GM19035 (cell line): ENCODE measurements around the gene PTPRN2.

Source experiments
- ATAC-seq: cut with Tn5 transposase; IDR thresholded peaks from one replicate; pipeline ENCODE4 v1.9.1; 2021; ENCODE audit not compliant: unreplicated experiment

PTPRN2 gene

DNA sequence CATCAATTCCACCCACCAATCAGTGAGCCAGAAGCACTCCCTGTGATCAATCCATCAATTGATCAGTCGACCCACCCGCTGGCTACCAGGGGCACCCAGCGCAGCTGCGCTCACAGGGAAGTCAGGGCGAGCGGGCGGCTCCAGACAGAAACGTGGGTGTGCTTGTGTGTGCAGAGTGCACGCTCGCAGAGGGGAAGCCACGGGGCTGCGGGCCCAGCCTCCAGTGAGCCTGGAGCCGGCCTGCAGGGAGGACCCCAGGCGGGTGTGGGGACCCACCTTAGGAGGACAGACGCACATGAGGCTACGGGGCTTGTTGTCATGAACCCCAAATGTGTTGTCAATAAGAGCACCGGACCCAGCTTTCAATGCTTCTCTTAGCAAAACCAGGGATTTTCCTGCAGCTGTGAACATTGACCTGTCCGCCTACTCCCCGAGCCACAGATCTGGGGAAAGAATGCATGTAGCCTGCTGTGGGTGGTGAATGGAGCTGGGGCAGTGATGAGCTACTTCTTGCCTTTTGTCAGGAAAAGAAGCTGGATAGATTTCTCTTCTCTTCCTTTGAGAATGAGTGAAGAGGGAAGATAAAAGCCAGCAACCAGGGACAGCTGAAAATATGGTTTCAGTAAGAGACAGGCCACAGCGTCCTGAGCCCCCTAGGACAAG lies 753.0 kb downstream of the PTPRN2 start:
- no peak for ATAC-seq

DNA sequence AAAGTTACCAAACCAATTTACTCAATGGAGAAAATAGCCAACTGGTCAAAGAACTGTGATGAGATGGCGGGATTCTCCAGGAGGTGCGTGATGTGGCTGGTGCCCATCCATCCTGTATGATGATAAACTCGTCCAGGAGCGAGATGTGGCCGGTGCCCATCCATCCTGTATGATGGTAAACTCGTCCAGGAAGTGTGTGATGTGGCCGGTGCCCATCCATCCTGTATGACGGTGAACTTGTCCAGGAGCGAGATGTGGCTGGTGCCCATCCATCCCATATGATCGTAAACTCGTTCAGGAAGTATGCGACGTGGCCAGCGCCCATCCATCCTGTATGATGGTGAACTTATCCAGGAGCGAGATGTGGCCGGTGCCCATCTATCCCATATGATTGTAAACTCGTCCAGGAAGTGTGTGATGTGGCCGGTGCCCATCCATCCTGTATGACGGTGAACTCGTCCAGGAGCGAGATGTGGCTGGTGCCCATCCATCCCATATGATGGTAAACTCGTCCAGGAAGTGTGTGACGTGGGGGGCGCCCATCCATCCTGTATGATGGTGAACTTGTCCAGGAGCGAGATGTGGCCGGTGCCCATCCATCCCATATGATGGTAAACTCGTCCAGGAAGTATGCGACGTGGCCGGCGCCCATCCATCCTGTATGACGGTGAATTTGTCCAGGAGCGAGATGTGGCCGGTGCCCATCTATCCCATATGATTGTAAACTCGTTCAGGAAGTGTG lies 754.6 kb downstream of the PTPRN2 start:
- no peak for ATAC-seq

DNA sequence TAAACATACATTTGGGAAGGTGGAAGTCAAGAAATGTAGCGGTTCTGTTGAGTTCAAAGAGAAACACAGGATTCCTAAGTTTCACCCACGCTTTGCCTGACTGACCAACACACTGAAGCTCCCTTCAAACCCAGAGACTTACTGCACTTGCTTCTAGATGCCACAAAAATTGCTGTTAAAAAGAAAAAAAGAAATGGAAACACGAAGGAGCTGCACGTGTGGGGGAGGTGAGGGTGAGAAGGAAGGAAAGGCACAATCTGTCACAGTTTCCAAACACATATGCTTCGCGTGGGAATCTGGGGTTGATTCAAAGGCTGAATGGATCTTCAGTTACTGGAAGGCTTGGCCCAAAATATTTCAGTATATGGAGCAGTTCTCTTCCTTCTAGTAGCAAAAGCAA lies 755.2 kb downstream of the PTPRN2 start:
- ATAC-seq, result no peak

DNA sequence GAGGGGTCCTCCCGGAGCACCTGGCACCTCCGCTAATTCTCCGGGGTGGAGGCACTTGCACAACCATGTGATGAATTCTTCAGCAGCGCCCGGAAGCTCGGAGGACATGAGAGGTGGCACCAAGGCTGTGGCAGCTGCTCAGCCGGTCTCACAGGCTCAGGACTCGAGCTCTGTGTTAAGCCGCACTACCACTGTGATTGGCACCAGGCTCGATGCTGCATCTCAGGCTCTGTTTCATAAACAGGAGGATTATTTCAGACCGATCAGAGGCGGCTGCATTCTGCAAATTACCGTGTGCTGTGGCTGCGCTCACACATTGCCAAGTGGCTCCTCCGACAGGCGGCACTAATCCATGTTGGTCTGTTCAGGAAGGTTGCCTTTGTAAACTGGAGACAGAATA lies 755.6 kb downstream of the PTPRN2 start:
- ATAC-seq, result no peak

DNA sequence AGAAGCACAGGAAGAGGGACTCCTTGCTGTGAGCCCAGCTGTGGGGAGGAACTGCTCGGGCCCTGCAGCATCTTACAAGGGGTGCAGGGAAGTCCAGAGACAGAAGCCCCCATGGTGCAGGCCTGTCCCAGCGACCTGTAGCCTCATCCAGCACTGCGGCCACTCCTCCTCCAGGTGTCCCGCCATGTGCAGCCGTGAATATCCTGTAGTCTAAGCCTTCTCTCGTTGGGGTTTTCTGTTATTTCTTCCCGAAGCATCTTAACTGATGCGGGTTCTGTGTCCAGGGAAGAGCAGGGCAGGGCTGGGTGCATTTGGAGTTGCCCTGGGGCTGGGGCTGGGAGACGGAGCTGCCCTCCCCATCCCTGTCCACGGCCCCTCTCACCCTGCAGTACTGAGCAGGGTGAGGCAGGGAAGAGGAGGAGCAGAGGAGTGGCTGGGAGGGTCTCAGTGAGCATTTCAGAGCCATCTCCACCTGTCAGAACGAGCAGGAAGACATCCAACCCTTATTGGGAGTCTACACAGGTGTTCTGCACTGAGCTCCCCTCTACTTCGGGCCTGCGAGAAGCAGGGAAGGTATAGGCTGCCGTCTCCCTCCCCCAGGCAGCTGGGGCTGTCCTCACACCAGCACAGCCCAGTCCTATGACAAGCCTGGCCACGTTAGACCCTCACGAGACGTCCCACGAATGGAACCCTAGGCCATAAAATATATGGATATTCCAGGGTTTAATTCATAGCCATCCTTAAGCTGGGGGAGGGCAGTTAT lies 756.3 kb downstream of the PTPRN2 start:
- ATAC-seq, result no peak

DNA sequence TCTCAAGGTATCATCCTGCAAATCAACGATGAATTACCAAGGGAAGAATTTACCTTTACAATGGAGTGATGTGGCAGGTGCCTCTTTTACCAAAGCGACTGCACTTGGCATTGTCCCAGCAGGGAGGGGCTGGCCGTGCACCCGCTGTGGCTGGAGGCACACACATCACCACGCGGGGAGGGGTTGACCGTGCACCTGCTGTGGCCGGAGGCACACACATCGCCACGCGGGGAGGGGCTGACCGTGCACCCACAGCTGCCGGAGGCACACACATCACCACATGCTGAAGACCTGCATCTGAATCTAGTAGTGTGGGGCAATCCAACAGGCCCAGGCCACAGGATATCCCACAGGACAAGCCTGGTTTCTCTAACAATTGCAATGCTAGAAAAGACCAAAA lies 757.3 kb downstream of the PTPRN2 start:
- ATAC-seq, result no peak

DNA sequence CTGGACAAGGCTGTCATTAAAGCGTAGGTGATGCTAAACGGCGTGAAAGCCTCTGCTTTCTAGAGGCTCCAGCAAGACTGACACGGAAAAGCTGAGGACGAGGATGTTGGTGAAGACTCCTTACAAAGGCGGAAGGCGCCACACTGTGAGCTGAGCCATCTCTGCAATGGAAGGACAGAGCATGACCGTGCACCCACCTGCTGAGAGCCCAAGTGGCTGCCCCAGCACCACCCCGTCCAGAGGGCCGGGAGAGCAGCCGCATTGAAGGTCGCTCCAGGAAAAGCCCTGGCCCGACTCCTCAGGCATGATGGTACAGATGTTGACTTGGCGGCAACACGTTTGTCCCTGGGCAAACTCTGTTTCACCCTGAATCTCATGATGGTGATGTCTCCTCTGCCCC lies 758.1 kb downstream of the PTPRN2 start:
- no peak for ATAC-seq

DNA sequence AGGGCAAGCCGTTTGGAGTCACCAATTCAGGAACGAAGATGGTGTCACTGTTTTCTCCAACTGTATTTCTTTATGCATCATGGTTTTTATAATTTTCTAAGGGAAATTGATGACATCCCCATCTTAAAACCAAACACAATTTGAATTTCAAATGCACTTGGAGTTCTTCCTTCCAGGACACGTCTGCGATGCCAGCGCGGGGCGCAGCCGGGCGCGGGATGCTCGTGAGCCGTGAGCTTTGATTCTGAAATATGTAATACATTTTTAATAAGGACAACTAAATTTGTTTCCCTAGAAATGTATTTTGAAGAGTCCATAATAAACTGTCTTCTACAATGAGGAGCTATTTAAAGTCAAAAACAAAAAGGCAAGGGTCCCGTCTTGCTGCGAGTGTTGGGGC lies 758.7 kb downstream of the PTPRN2 start:
- ATAC-seq, result no peak

DNA sequence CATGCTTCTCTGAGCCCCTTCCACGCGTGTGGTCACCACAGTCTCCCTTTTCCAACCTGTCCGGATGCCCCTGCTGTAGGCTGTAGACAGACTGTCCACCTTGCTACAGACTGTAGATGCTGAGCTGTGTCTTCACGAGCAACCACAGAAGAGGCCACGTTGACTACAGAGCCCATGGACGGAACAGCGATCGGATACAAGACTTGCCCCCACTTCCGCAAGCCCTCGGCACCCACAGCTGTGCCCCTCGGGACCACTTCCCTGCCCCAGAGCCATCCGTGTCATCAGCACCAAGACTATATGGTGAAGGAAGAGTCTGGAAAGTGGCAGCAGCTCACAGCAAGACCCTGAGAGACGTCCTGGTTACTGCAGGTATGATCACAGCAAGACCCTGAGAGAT lies 759.4 kb downstream of the PTPRN2 start:
- ATAC-seq, result no peak

DNA sequence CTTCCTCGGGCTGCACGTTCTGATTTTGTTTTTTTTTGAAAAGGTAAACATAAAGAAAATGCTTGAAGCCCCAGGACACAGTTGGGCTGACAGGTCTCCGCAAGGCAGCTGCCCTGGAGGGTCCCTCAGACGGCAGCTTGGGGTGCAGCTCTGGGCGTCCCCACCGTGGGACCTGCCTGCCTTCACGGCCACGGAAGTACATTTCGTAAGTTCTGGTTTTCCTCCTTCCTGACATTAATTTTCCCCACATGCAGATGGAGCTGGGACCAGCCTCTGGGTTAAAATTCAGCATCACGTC lies 759.8 kb downstream of the PTPRN2 start:
- no peak for ATAC-seq

DNA sequence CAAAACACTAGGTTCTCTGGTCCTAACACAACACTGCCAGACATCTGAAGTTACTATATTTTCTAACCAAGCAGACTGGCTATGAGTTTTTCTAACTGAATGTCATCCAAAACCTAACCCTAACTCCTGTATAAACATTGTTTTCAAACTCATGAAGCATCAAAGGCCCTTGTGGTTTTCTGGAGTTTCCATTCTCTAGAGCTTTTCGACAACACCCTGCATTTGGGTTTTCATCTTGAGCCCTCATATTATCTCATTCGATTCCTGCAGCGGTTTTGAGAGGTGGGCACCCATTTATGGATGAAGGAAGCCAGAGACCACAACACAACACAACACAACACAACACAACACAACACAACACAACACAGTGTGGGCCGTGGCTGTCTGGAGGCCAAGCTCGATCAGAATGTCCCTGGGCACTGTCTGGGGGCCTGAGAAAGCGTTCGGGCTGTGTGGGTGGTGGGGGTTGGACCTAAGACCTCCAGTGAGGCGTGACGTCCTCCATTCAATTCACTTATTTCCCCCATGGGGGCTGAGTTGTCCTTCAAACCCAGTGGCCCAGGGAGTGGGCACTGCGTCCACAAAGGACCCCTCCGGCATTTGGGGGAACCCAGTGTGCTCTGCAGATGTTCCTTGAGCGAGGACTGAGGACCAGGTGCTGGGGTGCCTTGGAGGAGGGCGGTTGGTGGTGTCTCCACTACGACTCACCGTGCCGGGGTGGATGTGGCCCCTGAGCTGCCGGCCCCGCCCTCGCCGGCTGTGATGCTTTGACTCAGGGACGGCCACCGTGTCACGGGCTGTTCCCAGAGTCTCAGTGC lies 760.4 kb downstream of the PTPRN2 start:
- ATAC-seq, result no peak

DNA sequence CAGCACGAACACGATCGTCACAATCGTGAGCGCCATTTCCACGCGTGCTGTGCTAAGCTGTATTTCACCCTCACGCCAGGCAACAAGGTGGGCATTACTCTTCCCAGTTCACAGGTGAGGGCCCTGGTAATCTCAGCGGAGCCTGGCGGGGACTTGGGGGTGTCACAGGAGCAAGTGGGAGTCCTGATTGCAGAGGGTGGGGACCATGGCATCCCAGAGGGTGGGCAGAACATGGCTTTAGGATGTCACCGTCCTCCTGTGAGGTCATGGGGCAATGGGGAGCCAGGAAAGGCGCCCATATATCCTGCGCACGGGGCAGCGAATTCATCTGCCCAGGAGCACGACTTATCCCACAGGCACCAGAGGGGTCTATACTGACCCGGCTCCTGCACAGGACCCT lies 761.1 kb downstream of the PTPRN2 start:
- ATAC-seq, result no peak

DNA sequence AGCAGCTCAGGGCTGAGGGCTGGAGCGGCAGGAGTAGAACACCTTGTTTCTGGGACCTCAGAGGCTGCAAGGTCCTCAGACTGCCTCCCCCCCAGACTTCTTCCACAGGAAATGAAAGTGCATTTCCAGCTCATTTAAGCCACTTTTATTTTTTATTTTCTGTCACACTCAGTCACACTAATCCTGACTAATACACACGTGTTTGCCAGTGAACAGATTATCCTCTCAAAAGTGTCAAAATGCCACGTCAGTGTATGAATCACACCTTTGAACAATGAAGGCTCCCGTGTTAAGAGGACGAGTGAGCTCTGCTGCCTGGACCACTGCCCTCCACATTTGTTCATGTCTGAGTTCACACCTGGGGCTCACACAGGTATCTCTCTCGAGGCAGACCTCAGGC lies 762.3 kb downstream of the PTPRN2 start:
- ATAC-seq, result no peak

DNA sequence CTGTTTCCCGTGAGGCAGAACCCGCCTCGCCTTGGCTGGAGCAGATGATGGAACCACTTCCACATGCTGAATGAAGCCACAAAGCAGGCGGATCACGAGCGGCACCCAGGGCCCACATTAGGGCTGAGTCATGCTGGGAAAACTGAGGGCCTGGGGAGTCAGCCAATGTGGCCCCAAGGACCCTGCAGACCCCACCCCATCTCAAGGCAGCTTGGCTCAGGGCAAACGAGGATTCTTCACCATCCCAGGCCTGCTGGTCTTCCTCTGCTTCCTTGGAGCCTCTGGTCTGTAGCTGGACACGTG lies 762.9 kb downstream of the PTPRN2 start:
- ATAC-seq, result no peak

DNA sequence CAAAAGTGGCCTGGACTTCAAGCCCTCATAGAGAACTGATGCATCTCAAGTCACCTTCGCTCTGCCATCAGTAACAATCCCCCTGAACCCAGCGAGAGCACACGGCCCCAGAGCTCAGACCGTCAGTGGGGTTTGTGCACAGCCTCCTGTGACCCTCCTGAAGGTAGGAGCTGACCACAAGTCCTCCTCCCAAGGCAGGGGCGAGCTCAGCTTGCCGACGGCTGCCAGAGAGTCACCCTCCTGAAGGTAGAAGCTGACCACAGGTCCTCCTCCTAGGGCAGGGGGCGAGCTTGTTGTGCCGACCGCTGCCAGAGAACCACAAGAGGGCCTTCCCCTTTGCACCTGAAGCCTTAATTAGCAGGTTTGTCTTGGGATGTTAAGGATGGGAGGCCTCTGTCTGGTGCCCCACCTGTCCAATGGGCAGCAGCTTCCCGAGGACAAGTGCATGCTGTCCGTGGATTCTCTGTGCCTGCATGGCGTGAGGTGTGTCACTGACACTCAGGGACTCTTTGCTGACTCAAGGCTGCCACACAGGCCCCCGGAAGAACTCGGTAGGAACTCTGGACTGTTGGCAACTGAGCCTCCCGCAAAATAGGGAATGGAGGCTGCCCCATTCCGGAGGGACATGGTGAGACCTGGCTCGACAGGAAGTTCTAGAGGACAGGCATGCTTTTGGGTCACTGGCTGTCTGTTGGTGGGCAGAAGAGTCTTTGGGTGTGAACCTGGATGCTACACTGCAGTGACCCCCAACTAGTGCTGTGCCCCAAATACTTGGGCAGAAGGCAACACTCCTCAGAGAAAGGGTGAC lies 763.4 kb downstream of the PTPRN2 start:
- no peak for ATAC-seq

DNA sequence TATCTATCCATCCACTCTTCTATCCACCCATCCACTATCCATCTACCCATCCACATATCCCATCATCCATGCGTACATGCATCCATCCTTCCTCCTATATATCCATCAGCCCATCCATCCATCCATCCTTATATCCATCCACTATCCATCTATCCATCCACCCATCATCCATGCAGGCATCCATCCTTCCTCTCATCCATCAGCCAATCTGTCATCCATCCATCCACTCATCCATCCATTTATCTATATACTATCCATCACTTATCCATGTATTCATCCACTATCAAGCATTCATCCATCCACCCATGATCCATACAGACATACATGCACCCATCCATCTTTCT lies 765.0 kb downstream of the PTPRN2 start:
- no peak for ATAC-seq

DNA sequence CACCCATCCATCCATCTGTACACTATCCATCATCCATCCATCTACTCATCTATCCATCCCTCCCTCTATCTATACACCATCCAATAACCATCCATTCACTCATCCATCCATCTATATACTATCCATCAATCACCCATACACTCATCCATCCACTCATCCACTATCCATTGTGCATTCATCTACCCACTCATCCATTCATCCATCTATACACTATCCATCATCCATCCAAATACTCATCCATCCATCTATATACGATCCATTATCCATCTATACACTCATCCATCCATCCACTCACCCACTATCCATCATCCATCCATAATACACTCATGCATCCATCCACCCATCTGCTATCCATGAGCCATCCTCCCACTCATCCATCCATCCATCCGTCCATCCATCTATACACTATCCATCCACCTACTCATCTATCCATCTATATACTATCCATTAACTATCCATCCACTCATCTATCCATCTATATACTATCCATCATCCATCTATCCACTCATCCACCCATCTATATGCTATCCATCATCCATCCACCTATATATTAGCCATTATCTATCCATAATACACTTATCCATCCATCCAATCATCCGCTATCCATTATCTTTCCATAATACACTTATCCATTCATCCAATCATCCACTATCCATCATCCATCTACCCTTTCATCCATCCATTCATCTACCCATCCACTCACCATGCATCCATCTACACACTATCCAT lies 765.5 kb downstream of the PTPRN2 start:
- ATAC-seq, result no peak

DNA sequence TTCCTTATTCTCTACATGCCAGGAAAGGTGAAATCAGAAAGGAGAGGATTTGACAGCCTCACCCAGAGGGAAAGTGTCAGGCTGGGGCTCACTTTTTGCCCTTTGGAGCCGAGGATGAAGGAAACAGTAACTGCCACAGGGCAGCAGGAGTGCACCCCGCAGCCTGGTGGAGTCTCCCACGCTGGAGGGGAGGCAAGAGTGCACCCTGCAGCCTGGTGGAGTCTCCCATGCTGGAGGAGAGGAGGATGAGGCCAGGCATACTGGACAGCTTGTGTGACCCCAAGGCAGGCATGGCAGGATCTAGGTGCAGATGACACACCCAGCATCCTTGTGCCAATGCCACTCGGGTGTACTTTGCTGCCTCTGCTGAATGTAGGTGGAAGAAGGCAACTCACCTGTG lies 766.8 kb downstream of the PTPRN2 start:
- ATAC-seq, result no peak

DNA sequence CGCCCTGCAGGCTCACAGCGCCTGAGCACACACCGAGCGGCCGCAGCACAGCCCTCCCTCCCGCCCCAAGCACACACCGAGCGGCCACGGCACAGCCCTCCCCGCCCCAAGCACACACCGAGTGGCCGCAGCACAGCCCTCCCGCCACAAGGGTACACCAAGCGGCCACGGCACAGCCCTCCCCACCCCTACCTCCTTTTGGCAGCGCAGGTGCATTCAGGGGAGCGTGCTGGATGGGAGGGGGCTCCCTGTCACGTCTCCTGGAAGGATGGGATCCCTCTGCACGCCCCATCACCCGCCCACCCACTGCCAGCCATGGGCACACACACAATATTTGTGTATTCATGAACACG lies 768.2 kb downstream of the PTPRN2 start:
- ATAC-seq, result no peak

DNA sequence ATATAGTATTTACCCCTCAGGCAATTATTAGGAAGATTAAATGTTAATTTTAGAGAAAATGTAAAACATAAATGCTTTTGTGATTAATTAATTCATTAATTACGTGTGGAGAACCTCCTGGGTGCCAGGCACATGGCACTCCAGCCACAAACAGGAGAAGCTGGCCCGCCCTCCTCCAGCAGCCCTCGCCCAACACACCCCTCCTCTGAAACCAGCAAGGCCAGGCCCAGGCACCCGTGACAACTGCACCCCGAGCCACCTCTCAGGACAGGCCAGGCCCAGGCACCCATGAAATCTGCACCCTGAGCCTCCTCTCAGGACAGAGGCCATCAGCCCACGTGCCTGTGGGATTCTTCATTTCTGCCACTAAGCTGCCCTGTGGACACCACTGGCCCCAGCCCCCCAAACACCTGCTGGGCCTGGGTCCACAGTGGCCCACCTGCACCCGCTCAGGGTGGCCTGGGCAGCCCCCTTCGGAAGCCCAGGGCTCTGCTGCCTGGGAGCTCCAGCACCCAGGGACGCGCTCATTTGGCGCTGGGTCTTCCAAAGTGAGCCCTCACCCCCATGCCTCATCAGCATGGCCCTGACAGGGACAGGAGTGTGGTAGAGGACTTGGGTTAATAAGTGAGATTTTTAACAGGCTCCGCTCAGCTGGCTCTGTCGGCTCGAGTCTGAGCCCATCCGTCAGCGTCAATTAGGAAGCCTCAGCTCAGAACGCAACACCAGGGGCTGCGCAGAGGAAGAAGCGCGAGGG lies 768.7 kb downstream of the PTPRN2 start:
- no peak for ATAC-seq
